C4-2B (cell line): ENCODE data around the gene RPTOR.

ENCODE experiments used
- H3K27ac ChIP-seq: fragments of 450-650 bp; 2 replicates; pipeline ENCODE4 v1.5.1; 2017
- ZFX ChIP-seq: fragments of 450-650 bp; IDR thresholded peaks from 2 replicates; pipeline ENCODE4 v1.6.1; 2017
- TF ChIP-seq, protein P1 (sequence below): fragments of 450-650 bp; conservative IDR thresholded peaks from 2 replicates; pipeline ENCODE4 v1.5.1; 2017; ENCODE audit warnings: mild to moderate bottlenecking

The RPTOR gene

DNA sequence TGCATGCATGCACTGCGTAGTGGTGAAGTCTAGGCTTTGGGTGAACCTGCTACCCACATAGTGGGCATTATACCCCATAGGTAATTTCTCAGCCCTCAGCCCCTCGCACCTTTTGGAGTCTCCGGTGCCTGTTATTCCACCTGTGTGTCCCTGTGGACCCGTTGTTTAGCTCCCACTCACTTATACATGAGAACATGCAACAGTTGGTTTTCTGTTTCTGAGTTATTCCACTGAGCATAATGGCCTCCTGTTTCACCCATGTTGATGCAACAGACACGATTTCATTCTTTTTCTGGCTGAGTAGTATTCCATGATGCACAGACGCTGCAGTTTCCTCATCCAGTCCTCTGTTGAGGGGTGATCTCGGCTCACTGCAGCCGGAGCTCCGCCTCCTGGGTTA is 305.5 kb downstream of the RPTOR start:
- no peak overlapping the region for H3K27ac ChIP-seq
- no peak for TF ChIP-seq ZFX
- TF ChIP-seq, protein P1, sequence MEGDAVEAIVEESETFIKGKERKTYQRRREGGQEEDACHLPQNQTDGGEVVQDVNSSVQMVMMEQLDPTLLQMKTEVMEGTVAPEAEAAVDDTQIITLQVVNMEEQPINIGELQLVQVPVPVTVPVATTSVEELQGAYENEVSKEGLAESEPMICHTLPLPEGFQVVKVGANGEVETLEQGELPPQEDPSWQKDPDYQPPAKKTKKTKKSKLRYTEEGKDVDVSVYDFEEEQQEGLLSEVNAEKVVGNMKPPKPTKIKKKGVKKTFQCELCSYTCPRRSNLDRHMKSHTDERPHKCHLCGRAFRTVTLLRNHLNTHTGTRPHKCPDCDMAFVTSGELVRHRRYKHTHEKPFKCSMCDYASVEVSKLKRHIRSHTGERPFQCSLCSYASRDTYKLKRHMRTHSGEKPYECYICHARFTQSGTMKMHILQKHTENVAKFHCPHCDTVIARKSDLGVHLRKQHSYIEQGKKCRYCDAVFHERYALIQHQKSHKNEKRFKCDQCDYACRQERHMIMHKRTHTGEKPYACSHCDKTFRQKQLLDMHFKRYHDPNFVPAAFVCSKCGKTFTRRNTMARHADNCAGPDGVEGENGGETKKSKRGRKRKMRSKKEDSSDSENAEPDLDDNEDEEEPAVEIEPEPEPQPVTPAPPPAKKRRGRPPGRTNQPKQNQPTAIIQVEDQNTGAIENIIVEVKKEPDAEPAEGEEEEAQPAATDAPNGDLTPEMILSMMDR = no peak

GRCh38 chr17:80850817-80851216 is 306.2 kb downstream of the RPTOR start:
- TF ChIP-seq, protein P1 = no peak
- no peak for TF ChIP-seq ZFX
- H3K27ac ChIP-seq = no peak overlapping the region

DNA sequence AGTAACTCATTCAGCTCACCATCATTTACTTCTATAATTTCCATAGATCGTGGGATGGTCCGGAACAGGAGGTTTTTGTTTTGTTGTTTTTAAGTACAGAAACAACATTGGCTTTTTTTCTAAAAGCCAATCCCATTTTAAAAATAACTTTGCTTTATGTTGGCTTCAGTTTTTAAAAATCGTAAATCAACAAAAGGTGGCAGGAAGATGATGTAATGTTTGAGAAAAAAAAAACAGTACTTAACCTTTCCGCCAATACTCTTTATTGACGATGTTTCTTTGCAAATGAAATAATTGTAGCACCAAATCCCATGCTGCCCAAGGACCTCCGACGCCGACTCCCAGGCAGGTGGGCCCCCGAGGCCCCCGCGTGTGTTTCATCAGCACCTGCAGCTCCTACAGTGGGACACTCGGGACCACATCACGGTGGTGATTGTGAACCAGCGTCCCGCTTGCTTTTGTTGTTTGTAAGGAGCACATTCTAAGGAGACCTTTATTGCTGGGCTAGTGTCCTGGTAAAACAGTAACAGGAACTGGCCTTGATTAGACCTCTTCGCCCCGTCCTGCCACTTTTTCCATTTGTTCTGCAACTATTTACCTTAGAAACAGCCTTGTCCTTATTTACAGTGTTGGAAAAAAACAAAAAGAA is 306.8 kb downstream of the RPTOR start:
- no peak for TF ChIP-seq ZFX
- TF ChIP-seq, protein P1 = no peak
- no peak overlapping the region for H3K27ac ChIP-seq

DNA sequence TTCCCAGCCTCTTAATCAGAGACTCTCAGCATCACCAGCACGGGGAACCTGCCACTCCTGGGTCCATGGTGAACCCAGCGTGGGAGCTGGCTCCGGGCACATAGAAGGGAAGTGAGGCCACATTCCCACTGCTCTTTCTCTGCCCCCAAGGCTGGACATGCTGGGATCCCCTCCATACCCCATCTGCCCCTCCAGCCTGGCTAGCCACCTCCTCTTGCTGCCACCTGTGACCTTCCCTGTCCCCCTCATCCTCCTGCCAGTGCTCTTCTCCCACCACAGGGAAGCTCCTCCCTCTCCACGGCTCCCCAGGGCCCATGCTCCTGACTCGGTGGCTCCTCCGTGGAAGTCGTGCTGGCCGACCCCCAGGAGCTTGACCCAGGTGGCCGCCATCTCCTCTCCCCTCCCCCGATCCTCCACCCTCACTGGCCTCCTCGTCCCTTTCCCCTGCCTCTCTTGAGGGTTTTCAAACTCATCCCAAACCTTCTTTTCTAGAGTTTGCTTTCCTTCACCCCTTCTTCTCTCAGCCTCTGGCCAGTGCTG is 307.9 kb downstream of the RPTOR start:
- TF ChIP-seq, protein P1 = no peak
- no peak for TF ChIP-seq ZFX
- H3K27ac ChIP-seq = no peak overlapping the region

GRCh38 chr17:80853076-80853475 is 308.4 kb downstream of the RPTOR start:
- no peak for TF ChIP-seq ZFX
- TF ChIP-seq, protein P1 = no peak
- no peak overlapping the region for H3K27ac ChIP-seq

- no peak overlapping the region for H3K27ac ChIP-seq
- TF ChIP-seq ZFX = no peak
- TF ChIP-seq, protein P1 = no peak
Observed at GRCh38 chr17:80854220-80854619, 309.6 kb downstream of the RPTOR start.

GRCh38 chr17:80855196-80855947 is 310.7 kb downstream of the RPTOR start:
- no peak overlapping the region for H3K27ac ChIP-seq
- TF ChIP-seq ZFX = no peak
- TF ChIP-seq, protein P1 = no peak
